ENCODE results near the gene SORCS2. TPM values are rescaled to one million over a fixed set of nuclear protein-coding genes. Genes with fewer than 3 reads are reported as not detected.

Gene SORCS2
- total and polyA plus RNA-seq, 2 of the 13 experiments (the other 11 are each of a cell fraction or from before 2014, with no cell fraction given): 0.82 to 1.0 TPM

GRCh38 chr4:7514281-7514680 is 321.9 kb downstream of the SORCS2 start:
- Histone ChIP-seq H2AFZ (ENCODE audit: low read length) (no peak overlapping the region), H3K4me3 (replicated peaks in 1 of 3; ENCODE audit: insufficient read depth in 1 of 3, low read depth in 2 of 3, low read length in 3 of 3) (peak overlapping the region in 1 of 3 experiments; percentile 60; a peak in 1 of 6 replicates), H3K4me1 (ENCODE audit: insufficient read depth, low read length) (peaks cover 67% of the 10 kb centered on the region), H3K27ac (ENCODE audit: extremely low read length, insufficient read depth, low read length) (no peak overlapping the region), H3K36me3 (replicated peaks in 1 of 2; ENCODE audit: control insufficient read depth in 1 of 2, insufficient read depth in 2 of 2, low read length in 2 of 2) (no peaks in the 10 kb centered on the region), H3K9ac (ENCODE audit: insufficient read depth, low read depth, low read length) (no peak overlapping the region), H3K79me2 (ENCODE audit: insufficient read depth, low read length) (no peaks in the 10 kb centered on the region), H3K4me2 (ENCODE audit: low read depth, low read length) (peak overlapping the region; percentile 75), H3K9me3 (ENCODE audit: low read length) (no peaks in the 10 kb centered on the region), H4K20me1 (ENCODE audit: insufficient read depth, low read length) (no peaks in the 10 kb centered on the region), H3K27me3 (ENCODE audit: control insufficient read depth in 1 of 2, insufficient read depth in 2 of 2, low read length in 2 of 2) (peaks cover 7 to 15% of the 10 kb centered on the region in 2 experiments)
- intact Hi-C loops (cut with micrococcal nuclease; ENCODE audit: unreplicated experiment) (no loop called here), in situ Hi-C loops (cut with HindIII; ENCODE audit: extremely low pct_ligation_motif_present, low pct_unique_long_range_greater_than_20kb) (no loop called here)
- WGBS (ENCODE audit: low lambda C conversion rate): 25% methylated on average over 4 of the region's 5 CpGs
- CTCF ChIA-PET (ENCODE audit: low intra/inter-chr PET ratio, low total read pairs): no interaction called here
- TF ChIP-seq MAX (IDR thresholded peaks at IDR 0.05) (no peak), ZBED4 (CRISPR knock-in tag; IDR thresholded peaks at IDR 0.05; ENCODE audit: borderline replicate concordance) (no peak), ARHGAP35 (CRISPR knock-in tag; IDR thresholded peaks at IDR 0.05; ENCODE audit: borderline replicate concordance) (no peak), ZSCAN31 (CRISPR knock-in tag; IDR thresholded peaks at IDR 0.05; ENCODE audit: low read depth) (0 out of 2 replicates have a peak, but pooled peaks have one; percentile 11), SPEN (CRISPR knock-in tag; IDR thresholded peaks at IDR 0.05; ENCODE audit: low read depth) (no peak), SRSF4 (IDR thresholded peaks at IDR 0.05; ENCODE audit: low read depth, low read length, poor library complexity, severe bottlenecking) (no peak), ZNF850 (CRISPR knock-in tag; conservative IDR thresholded peaks at IDR 0.05) (no peak), ZZZ3 (CRISPR knock-in tag; IDR thresholded peaks at IDR 0.05; ENCODE audit: borderline replicate concordance) (no peak)
- ATAC-seq: no peak
- no peak for FAIRE-seq
- POLR2A ChIA-PET: interaction anchor here (3.3 kb wide), 1 partner anchor 17 kb away, joined by 21 read pairs; no protein-coding TSS in a partner anchor
- DNase-seq (ENCODE audit: low spot score): no peak
- BruUV-seq (replicated peaks): no TSS peak
